Ovary (tissue), 9 donors: ENCODE measurements around the gene ELOVL1. TPM values are rescaled to one million over a fixed set of nuclear protein-coding genes. Genes with fewer than 3 reads are reported as not detected.

ENCODE experiments used
- DNase-seq, 5 donors: peaks; one replicate each; pipeline ENCODE4 v3.0.0-alpha.2; 2019 to 2020
- H3K27ac ChIP-seq, 2 donors: fragments of 200-600 bp; one replicate each; pipeline versions ENCODE4 v1.5.1 to v1.8.0; 2019 to 2022
- H3K27me3 ChIP-seq: fragments of 200-600 bp; one replicate; pipeline ENCODE4 v1.8.0; 2022
- H3K36me3 ChIP-seq: fragments of 200-600 bp; sonication (generic); one replicate; pipeline ENCODE4 v1.5.1; 2019
- H3K4me1 ChIP-seq: one replicate; pipeline ENCODE4 v1.8.1; 2013; ENCODE audit warnings: mild to moderate bottlenecking, moderate library complexity; ENCODE audit not compliant: insufficient read depth
- H3K4me3 ChIP-seq: fragments of 200-600 bp; sonication (generic); one replicate; pipeline ENCODE4 v1.5.1; 2017
- H3K9me3 ChIP-seq, 2 donors: fragments of 200-600 bp in 1 of 2; sonication (generic) in 1 of 2; one replicate each; pipeline versions ENCODE4 v1.5.1 to v1.8.1; 2013 to 2019; ENCODE audit warnings: mild to moderate bottlenecking in 1 of 2, moderate library complexity in 1 of 2
- EP300 ChIP-seq: sonication (generic); formaldehyde crosslinking; IDR thresholded peaks from one replicate; pipeline ENCODE4 v1.6.1; 2017; ENCODE audit warnings: antibody characterized with exemption
- POLR2A ChIP-seq: fragments of 450-650 bp; IDR thresholded peaks from one replicate; pipeline ENCODE4 v1.6.1; 2017; ENCODE audit warnings: antibody characterized with exemption, mild to moderate bottlenecking, moderate library complexity
- WGBS, 3 donors: extraction: QIAGEN DNeasy Blood & Tissue Kit in 1 of 3; methylation state at CpG; one replicate each; pipeline versions ENCODE4 v1.1.5 to v1.1.7; 2013 to 2017; 5-methylcytosine and 5-hydroxymethylcytosine counted together
- intact Hi-C, 4 donors: fragments of 100-400 bp; cut with DNase I; formaldehyde crosslinking; loops; one replicate each; pipeline versions ENCODE4 v1.11.0 to v1.15.1; 2022 to 2023
- polyA plus RNA-seq, 2 donors: library from polyadenylated mRNA; stranded (reverse); fragments of 200-250 nt in 1 of 2; fragments of 350-450 nt in 1 of 2; fragmentation: Illumina TruSeq in 1 of 2; extraction: RNeasy Lipid Tissue Mini Kit (QIAGEN cat#74804) in 1 of 2; gene quantifications; one replicate each; pipeline ENCODE4 v1.2.3, GENCODE V29; 2013 to 2014
- total RNA-seq, 7 donors: library from RNA; depleted of rRNA in 2 of 7; stranded (reverse); fragments of >200 nt in 2 of 7; fragmentation: NEBNext Ultra II Directional in 3 of 7; extraction: Animal tissue kit (Norgen Biotek cat#: 25700) in 3 of 7; gene quantifications; one replicate each; pipeline versions ENCODE4 v1.1.0 to v1.2.4, GENCODE V29; 2016 to 2023
- TF ChIP-seq, protein P1 (sequence below), 3 donors: fragments of 450-650 bp in 2 of 3; fragments of 200-600 bp in 1 of 3; IDR thresholded peaks; one replicate each; pipeline versions ENCODE4 v1.5.1 to v1.8.0; 2016 to 2022; ENCODE audit warnings: antibody characterized with exemption in 3 of 3, mild to moderate bottlenecking in 1 of 3
- donor health status: DM: no; HTN: no; CAD: no; lungs with moderate emphysema.
- donor health status: DM: no; HTN: no; CAD: no.
- donor health status: Bipolar disorder and iron deficiency.
- donor health status: DM: yes; HTN: yes; CAD: no.
- donor health status: DM: no; HTN: no; CAD: no.
- donor health status: DM: yes; HTN: yes; CAD: no.

Gene ELOVL1
- total and polyA plus RNA-seq, 9 donors: 10.0 to 130 (median 35.4) TPM

DNA sequence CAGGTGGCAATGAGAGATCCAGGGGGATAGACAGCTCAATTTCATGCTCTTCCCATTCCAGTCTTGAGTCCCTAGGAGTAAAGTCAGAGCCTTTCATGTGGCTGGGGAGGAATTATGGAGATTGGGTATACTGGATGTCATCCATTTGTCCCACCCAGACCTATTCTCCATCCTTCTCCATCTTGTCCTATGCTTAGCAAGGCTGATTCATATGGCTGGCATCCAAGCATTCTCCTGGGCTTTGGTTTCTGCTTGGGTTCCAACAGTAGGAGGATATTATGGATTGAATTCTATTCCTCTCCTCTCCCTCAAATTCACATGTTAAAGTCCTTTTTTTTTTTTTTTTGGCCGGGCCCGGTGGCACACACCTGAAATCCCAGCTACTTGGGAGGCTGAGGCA is 12.9 kb downstream of the ELOVL1 start:
- 89 to 97% (median 96%) methylated on average over 2 of the region's 2 CpGs for WGBS, 3 donors
- intact Hi-C loops: no loop called here
- no peaks in the 10 kb centered on the region for H3K9me3 ChIP-seq
- no peak overlapping the region for H3K4me3 ChIP-seq
- no peak for TF ChIP-seq POLR2A
- TF ChIP-seq, protein P1, sequence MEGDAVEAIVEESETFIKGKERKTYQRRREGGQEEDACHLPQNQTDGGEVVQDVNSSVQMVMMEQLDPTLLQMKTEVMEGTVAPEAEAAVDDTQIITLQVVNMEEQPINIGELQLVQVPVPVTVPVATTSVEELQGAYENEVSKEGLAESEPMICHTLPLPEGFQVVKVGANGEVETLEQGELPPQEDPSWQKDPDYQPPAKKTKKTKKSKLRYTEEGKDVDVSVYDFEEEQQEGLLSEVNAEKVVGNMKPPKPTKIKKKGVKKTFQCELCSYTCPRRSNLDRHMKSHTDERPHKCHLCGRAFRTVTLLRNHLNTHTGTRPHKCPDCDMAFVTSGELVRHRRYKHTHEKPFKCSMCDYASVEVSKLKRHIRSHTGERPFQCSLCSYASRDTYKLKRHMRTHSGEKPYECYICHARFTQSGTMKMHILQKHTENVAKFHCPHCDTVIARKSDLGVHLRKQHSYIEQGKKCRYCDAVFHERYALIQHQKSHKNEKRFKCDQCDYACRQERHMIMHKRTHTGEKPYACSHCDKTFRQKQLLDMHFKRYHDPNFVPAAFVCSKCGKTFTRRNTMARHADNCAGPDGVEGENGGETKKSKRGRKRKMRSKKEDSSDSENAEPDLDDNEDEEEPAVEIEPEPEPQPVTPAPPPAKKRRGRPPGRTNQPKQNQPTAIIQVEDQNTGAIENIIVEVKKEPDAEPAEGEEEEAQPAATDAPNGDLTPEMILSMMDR (IDR thresholded peaks at IDR 0.05): no peak
- no peak for TF ChIP-seq EP300
- no peaks in the 10 kb centered on the region for H3K36me3 ChIP-seq
- H3K27me3 ChIP-seq: no peaks in the 10 kb centered on the region
- no peak overlapping the region for H3K27ac ChIP-seq
- H3K4me1 ChIP-seq: peaks cover 5% of the 10 kb centered on the region
- DNase-seq: no peak

DNA sequence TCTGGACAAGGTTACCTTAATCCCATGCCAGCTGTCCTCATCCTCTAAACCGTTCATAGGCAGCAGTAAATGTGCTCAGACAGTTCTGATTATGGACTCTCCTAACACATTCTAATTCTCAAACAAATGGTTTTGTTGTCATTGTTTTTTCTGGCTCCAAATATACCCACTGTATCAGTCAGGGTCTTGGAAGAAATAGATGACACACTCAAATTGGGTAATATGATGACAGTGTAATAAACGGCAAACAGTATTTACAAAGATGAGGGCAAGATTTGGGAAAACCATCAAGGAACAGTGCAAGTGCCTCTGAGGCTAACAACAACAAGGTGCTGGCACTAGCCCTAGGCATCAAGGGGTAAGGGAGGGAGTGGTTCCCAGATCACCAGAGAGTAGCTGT is 13.3 kb downstream of the ELOVL1 start:
- intact Hi-C loops: no loop called here
- no peaks in the 10 kb centered on the region for H3K27me3 ChIP-seq
- WGBS, 3 donors: 72 to 81% (median 77%) methylated on average over 2 of the region's 2 CpGs
- H3K4me3 ChIP-seq: no peak overlapping the region
- no peak for TF ChIP-seq EP300
- H3K9me3 ChIP-seq: no peaks in the 10 kb centered on the region
- no peak for DNase-seq
- no peaks in the 10 kb centered on the region for H3K36me3 ChIP-seq
- H3K4me1 ChIP-seq: peaks cover 5% of the 10 kb centered on the region
- no peak overlapping the region for H3K27ac ChIP-seq

DNA sequence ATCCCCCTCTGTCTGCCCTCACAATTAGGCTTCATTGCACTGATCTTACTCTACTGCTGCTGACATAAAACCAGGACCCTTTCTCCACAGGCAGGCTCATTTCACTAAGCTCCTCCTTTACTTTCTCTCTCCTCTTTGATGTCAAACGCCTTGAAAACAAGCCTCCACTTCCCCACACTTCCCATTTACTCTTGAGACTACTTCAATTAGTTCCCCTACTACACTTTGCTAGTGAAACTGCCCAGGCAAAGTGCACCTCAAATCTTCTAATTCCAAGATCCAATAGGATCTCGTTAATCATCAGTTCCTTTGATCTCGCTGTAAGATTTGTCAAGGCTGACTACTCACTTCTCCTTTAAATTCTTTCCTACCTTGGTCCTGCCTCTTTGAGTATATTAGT is 14.9 kb downstream of the ELOVL1 start:
- 58 to 65% (median 59%) methylated on average over 3 of the region's 3 CpGs for WGBS, 3 donors
- Histone ChIP-seq H3K4me1 (no peaks in the 10 kb centered on the region), H3K36me3 (no peaks in the 10 kb centered on the region), H3K27me3 (no peaks in the 10 kb centered on the region), H3K9me3 (no peaks in the 10 kb centered on the region), H3K4me3 (no peak overlapping the region), H3K27ac (no peak overlapping the region)
- DNase-seq: no peak
- intact Hi-C loops: no loop called here
- TF ChIP-seq POLR2A (no peak), EP300 (no peak)
- TF ChIP-seq, protein P1 (IDR thresholded peaks at IDR 0.05): no peak

DNA sequence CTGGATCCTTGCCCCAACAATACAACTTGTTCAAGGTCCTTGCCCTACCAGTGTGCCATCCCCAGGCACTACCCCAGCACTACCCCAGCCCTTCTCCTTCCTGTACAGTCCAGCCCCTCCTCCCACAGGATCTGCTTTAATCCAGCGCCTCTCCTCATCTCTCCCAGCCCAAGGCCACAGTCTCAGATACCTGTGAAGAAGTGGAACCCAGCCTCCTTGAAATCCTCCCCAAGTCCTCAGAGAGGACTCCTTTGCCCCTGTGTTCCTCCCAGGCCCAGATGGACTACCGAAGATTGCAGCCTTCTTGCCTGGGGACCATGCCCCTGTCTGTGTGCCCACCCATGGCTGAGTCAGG is 15.5 kb downstream of the ELOVL1 start:
- H3K9me3 ChIP-seq: no peaks in the 10 kb centered on the region
- intact Hi-C loops: no loop called here
- H3K36me3 ChIP-seq: no peaks in the 10 kb centered on the region
- H3K4me1 ChIP-seq: no peaks in the 10 kb centered on the region
- no peak for TF ChIP-seq EP300
- no peak for TF ChIP-seq POLR2A
- TF ChIP-seq, protein P1 (IDR thresholded peaks at IDR 0.05): no peak
- 79 to 91% (median 80%) methylated on average over 2 of the region's 2 CpGs for WGBS, 3 donors
- no peak overlapping the region for H3K27ac ChIP-seq
- no peaks in the 10 kb centered on the region for H3K27me3 ChIP-seq
- DNase-seq: no peak
- no peak overlapping the region for H3K4me3 ChIP-seq

DNA sequence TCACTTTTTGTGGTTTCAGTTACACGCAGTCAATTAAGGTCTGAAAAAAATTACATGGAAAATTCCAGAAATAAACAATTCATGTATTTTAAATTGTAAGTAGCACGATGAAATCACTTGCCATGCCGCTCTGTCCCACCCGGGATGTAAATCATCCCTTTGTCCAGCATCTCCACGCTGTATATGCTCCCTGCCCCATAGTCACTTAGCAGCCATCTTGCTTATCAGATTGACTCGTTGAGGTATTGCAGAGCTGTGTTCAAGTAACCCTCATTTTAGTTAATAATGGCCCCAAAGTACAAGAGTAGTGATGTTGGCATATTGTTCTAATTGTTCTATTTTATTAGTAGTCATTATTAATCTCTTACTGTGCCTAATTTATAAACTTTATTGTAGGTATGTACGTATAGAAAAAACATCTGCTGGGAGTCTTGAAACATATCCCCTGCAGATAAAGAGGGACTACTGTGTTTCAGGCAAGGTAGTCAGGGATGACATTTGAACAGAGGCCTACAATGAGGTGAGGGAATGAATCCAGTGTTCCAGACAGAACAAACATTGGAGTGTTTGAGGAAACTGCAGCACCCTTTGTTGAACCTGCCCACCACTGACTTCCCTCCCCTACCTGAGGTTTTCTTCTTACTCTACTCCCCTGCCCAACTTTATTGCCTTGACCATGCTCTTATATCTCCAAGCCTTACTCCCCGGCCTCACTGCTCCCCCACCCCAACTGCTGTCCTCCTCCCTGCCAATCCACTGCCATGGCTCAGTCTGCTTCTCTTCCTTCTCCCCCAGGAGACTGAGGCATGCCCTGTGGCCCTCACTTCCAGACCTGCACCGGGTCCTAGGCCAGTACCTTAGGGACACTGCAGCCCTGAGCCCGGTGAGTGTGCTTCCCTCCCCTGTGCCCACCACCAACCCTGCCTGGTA is 16.1 kb downstream of the ELOVL1 start:
- 83 to 87% (median 83%) methylated on average over 10 of the region's 10 CpGs for WGBS, 3 donors

More for the DNA sequence above, 16.1 kb downstream of the ELOVL1 start:
- intact Hi-C loops: no loop called here
- no peak overlapping the region for H3K4me3 ChIP-seq
- H3K27me3 ChIP-seq: no peaks in the 10 kb centered on the region
- no peaks in the 10 kb centered on the region for H3K9me3 ChIP-seq
- no peaks in the 10 kb centered on the region for H3K4me1 ChIP-seq
- TF ChIP-seq EP300 (no peak), POLR2A (no peak)
- TF ChIP-seq, protein P1 (IDR thresholded peaks at IDR 0.05): no peak
- H3K27ac ChIP-seq: no peak overlapping the region
- no peak for DNase-seq
- no peaks in the 10 kb centered on the region for H3K36me3 ChIP-seq
